Measurements from ENCODE around the gene CALN1.

- TF ChIP-seq CTCF (IDR thresholded peaks at IDR 0.05), result no peak
- no peak for TF ChIP-seq POLR2A (IDR thresholded peaks at IDR 0.05)
- no peak for TF ChIP-seq POLR2AphosphoS5 (IDR thresholded peaks at IDR 0.05)
- no peak for TF ChIP-seq EP300 (IDR thresholded peaks at IDR 0.05)
Observed at GRCh38 chr7:72265071-72265904, 146.8 kb downstream of the CALN1 start.
